NCI-H345 treated with DMSO at 0.1 percent for 48 hours (cell line): Measurements from ENCODE around the gene PPP1R12B.
"Not testable (repeated sequence)": the region's sequence is repeated elsewhere in the genome, so short reads cannot be mapped to it uniquely, and the experiment has no call there.

Source experiments
- DNase-seq: peaks from one replicate; lab custom pipeline; 2025; ENCODE audit not compliant: unreplicated experiment; lab: John Stamatoyannopoulos, UW

PPP1R12B gene

GRCh38 chr1:202553560-202554038, 205.1 kb downstream of the PPP1R12B start:
- no peak for DNase-seq

GRCh38 chr1:202554619-202555018, 206.1 kb downstream of the PPP1R12B start:
- DNase-seq = not testable (repeated sequence)

- not testable (repeated sequence) for DNase-seq
Observed at GRCh38 chr1:202556037-202556436, 207.5 kb downstream of the PPP1R12B start.

GRCh38 chr1:202557662-202558061, 209.2 kb downstream of the PPP1R12B start:
- DNase-seq = not testable (repeated sequence)

GRCh38 chr1:202561240-202561639, 212.7 kb downstream of the PPP1R12B start:
- no peak for DNase-seq

GRCh38 chr1:202561726-202562443, 213.4 kb downstream of the PPP1R12B start:
- DNase-seq = no peak

- DNase-seq = no peak
Observed at GRCh38 chr1:202562444-202563060, 214.1 kb downstream of the PPP1R12B start.

- DNase-seq = no peak
Observed at GRCh38 chr1:202563818-202564217, 215.3 kb downstream of the PPP1R12B start.

- DNase-seq = no peak
Observed at GRCh38 chr1:202564958-202565495, 216.5 kb downstream of the PPP1R12B start.

- no peak for DNase-seq
Observed at GRCh38 chr1:202565890-202566602, 217.5 kb downstream of the PPP1R12B start.

GRCh38 chr1:202567738-202568137, 219.2 kb downstream of the PPP1R12B start:
- no peak for DNase-seq

GRCh38 chr1:202568410-202568809, 219.9 kb downstream of the PPP1R12B start:
- no peak for DNase-seq

GRCh38 chr1:202568826-202569225, 220.3 kb downstream of the PPP1R12B start:
- no peak for DNase-seq

GRCh38 chr1:202569393-202570322, 221.2 kb downstream of the PPP1R12B start:
- DNase-seq = no peak

- peak; percentile 1 for DNase-seq
Observed at GRCh38 chr1:202571719-202572339, 223.3 kb downstream of the PPP1R12B start.

GRCh38 chr1:202572867-202573266, 224.4 kb downstream of the PPP1R12B start:
- DNase-seq = no peak

GRCh38 chr1:202575918-202576653, 227.6 kb downstream of the PPP1R12B start:
- DNase-seq = no peak

- no peak for DNase-seq
Observed at GRCh38 chr1:202576816-202577215, 228.3 kb downstream of the PPP1R12B start.

- no peak for DNase-seq
Observed at GRCh38 chr1:202577381-202577780, 228.9 kb downstream of the PPP1R12B start.
